ENCODE data around the gene HOXD12. TPM values are rescaled to one million over a fixed set of nuclear protein-coding genes. Genes with fewer than 3 reads are reported as not detected.

The HOXD12 gene
- total RNA-seq, 1 experiment from 2014 or later = 0.27 TPM

DNA sequence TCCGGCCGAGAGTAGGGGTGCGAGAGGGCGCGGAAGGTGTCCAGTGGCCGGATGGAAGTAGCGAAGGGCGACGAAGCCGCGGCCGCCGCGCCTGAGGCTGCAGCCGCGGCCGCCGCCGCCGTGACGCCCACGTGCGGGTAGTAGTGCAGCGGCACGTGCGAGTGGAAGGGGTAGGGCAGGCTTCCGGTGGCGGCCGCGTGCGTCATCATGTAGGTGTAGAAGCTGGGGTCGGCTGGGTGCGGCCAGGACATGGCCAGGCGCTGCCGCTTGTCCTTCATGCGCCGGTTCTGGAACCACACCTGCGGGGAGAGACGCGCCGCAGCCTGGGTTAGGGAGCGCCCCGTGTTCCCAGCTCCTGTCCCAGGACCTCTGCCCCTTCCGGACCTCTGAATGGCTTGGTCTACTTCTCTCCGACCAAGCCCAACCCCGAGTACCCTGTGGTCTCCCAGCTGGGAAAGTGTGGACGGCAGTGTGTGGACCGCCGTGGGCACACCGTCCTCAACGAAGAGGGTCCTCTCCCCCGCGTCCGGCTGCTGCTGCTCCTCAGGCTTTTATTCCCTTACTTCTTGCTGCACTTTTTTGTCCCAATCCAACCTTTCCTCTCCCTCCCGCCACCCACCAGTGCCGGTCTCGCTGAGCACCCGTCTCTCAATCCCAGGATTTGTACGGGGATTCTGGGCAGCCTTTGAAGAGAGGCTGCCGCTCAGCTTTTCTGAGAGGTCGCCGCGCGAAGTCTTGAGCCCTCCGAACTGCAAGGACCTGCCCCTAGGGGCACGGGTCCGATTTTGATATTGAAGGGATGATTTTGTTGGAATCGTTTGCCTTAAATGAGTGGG, 18.8 kb upstream of the HOXD12 start:
- BruUV-seq (replicated peaks) = no TSS peak
- ChIA-PET RAD21 (ENCODE audit: low non-redundant PET in 1 of 2, low total read pairs in 2 of 2, uncharacterized antibody in 2 of 2, unreplicated experiment in 2 of 2) (no interaction called here), CTCF (interaction anchor here (2.5 kb wide), 1 partner anchor 390 kb away, joined by 14 read pairs; no protein-coding TSS in a partner anchor), POLR2A (no interaction called here)
- Histone ChIP-seq H3K9ac (ENCODE audit: low read length) (no peak overlapping the region), H3K9me3 (ENCODE audit: control insufficient read depth in 1 of 2, insufficient read depth in 1 of 2, low read depth in 1 of 2, low read length in 2 of 2) (no peaks in the 10 kb centered on the region; a peak in 1 of 4 replicates), H2AFZ (ENCODE audit: low read depth, low read length, poor library complexity, severe bottlenecking) (no peak overlapping the region), H3K36me3 (ENCODE audit: control insufficient read depth in 1 of 2, insufficient read depth in 2 of 2, low read length in 2 of 2) (no peaks in the 10 kb centered on the region), H3K4me3 (replicated peaks in 1 of 2; ENCODE audit: low read depth in 1 of 2, low read length in 2 of 2) (no peak overlapping the region), H3K4me2 (ENCODE audit: low read length) (peak overlapping the region; percentile 51), H4K20me1 (ENCODE audit: insufficient read depth) (no peaks in the 10 kb centered on the region), H3K27me3 (ENCODE audit: insufficient read depth, low read length) (no peaks in the 10 kb centered on the region), H3K27ac (ENCODE audit: low read depth, low read length) (no peak overlapping the region; the same call in 1 of the 2 replicates), H3K79me2 (ENCODE audit: insufficient read depth, low read length) (no peaks in the 10 kb centered on the region), H3K9me2 (ENCODE audit: insufficient read depth) (no peaks in the 10 kb centered on the region), H3K4me1 (ENCODE audit: control insufficient read depth in 1 of 2, insufficient read depth in 2 of 2, low read length in 2 of 2) (no peaks in the 10 kb centered on the region)
- TF ChIP-seq, protein P1, sequence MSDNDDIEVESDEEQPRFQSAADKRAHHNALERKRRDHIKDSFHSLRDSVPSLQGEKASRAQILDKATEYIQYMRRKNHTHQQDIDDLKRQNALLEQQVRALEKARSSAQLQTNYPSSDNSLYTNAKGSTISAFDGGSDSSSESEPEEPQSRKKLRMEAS (IDR thresholded peaks at IDR 0.05) = 0 out of 2 replicates have a peak, but pooled peaks have one; percentile 35
- TF ChIP-seq ELF1 (IDR thresholded peaks at IDR 0.05; ENCODE audit: borderline replicate concordance, low read depth) = no peak
- no peak for TF ChIP-seq TCF7L2 (IDR thresholded peaks at IDR 0.05; ENCODE audit: borderline replicate concordance, extremely low read depth, insufficient read depth, insufficient read length)
- no peak for TF ChIP-seq POLR2A (IDR thresholded peaks at IDR 0.05; ENCODE audit: borderline replicate concordance, extremely low read depth, insufficient read depth, insufficient read length)
- no peak for TF ChIP-seq YY1 (IDR thresholded peaks at IDR 0.05; ENCODE audit: extremely low read depth, insufficient replicate concordance, low read depth, low read length)
- TF ChIP-seq CBX3 (IDR thresholded peaks at IDR 0.05; ENCODE audit: low read depth) = no peak
- DNase-seq (ENCODE audit: low read depth, low spot score) (no peak), ATAC-seq (no peak)
- intact Hi-C loops (cut with micrococcal nuclease) = loop anchor here (1.0 to 5.0 kb wide), 3 partner anchors 390 to 1383 kb away; no protein-coding TSS in a partner anchor

DNA sequence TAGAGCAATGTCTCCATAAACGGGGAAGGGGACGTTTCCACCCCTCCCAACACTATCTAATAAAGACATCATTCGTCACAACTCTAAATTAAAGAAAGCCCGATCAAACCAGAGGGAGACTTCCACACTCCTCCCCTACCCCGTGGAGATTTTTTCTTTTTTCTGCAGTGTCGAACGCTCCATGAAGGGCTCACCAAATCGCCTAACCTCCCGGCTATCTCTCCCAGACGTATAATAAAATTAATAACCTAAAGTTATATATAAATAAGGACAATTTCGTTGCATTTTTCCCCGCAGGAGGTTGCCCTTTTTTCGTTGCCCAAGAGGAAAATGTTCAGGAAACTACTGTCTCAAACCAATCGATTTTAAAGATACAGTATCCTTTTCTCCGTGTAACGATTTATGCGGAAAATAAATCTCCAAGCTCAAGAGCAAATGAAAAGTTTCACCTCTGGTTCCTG, 18.2 kb upstream of the HOXD12 start:
- TF ChIP-seq CBX3 (IDR thresholded peaks at IDR 0.05; ENCODE audit: low read depth) = no peak
- no peak for TF ChIP-seq EZH2 (IDR thresholded peaks at IDR 0.05)
- TF ChIP-seq, protein P2, sequence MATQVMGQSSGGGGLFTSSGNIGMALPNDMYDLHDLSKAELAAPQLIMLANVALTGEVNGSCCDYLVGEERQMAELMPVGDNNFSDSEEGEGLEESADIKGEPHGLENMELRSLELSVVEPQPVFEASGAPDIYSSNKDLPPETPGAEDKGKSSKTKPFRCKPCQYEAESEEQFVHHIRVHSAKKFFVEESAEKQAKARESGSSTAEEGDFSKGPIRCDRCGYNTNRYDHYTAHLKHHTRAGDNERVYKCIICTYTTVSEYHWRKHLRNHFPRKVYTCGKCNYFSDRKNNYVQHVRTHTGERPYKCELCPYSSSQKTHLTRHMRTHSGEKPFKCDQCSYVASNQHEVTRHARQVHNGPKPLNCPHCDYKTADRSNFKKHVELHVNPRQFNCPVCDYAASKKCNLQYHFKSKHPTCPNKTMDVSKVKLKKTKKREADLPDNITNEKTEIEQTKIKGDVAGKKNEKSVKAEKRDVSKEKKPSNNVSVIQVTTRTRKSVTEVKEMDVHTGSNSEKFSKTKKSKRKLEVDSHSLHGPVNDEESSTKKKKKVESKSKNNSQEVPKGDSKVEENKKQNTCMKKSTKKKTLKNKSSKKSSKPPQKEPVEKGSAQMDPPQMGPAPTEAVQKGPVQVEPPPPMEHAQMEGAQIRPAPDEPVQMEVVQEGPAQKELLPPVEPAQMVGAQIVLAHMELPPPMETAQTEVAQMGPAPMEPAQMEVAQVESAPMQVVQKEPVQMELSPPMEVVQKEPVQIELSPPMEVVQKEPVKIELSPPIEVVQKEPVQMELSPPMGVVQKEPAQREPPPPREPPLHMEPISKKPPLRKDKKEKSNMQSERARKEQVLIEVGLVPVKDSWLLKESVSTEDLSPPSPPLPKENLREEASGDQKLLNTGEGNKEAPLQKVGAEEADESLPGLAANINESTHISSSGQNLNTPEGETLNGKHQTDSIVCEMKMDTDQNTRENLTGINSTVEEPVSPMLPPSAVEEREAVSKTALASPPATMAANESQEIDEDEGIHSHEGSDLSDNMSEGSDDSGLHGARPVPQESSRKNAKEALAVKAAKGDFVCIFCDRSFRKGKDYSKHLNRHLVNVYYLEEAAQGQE (IDR thresholded peaks at IDR 0.05; ENCODE audit: low read depth) = no peak
- TF ChIP-seq, protein P3, sequence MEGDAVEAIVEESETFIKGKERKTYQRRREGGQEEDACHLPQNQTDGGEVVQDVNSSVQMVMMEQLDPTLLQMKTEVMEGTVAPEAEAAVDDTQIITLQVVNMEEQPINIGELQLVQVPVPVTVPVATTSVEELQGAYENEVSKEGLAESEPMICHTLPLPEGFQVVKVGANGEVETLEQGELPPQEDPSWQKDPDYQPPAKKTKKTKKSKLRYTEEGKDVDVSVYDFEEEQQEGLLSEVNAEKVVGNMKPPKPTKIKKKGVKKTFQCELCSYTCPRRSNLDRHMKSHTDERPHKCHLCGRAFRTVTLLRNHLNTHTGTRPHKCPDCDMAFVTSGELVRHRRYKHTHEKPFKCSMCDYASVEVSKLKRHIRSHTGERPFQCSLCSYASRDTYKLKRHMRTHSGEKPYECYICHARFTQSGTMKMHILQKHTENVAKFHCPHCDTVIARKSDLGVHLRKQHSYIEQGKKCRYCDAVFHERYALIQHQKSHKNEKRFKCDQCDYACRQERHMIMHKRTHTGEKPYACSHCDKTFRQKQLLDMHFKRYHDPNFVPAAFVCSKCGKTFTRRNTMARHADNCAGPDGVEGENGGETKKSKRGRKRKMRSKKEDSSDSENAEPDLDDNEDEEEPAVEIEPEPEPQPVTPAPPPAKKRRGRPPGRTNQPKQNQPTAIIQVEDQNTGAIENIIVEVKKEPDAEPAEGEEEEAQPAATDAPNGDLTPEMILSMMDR (IDR thresholded peaks at IDR 0.05 in 2 of 3, conservative IDR thresholded peaks at IDR 0.05 in 1 of 3; ENCODE audit: borderline replicate concordance in 1 of 3, insufficient read depth in 1 of 3, low read depth in 2 of 3, low read length in 2 of 3) = no peak
- TF ChIP-seq ELF1 (IDR thresholded peaks at IDR 0.05; ENCODE audit: borderline replicate concordance, low read depth) = no peak
- TF ChIP-seq, protein P1 (IDR thresholded peaks at IDR 0.05) = no peak
- TF ChIP-seq JUND (IDR thresholded peaks at IDR 0.05) = no peak
- H3K9ac ChIP-seq (ENCODE audit: low read length) = no peak overlapping the region
- H3K79me2 ChIP-seq (ENCODE audit: insufficient read depth, low read length) = no peaks in the 10 kb centered on the region
- H2AFZ ChIP-seq (ENCODE audit: low read depth, low read length, poor library complexity, severe bottlenecking) = no peak overlapping the region
- ChIA-PET CTCF (no interaction called here), POLR2A (no interaction called here), RAD21 (ENCODE audit: low non-redundant PET in 1 of 2, low total read pairs in 2 of 2, uncharacterized antibody in 2 of 2, unreplicated experiment in 2 of 2) (no interaction called here)
- no peaks in the 10 kb centered on the region for H4K20me1 ChIP-seq (ENCODE audit: insufficient read depth)
- no TSS peak for BruUV-seq (replicated peaks)
- no peak for ATAC-seq
- H3K9me2 ChIP-seq (ENCODE audit: insufficient read depth) = no peaks in the 10 kb centered on the region
- no peak overlapping the region for H3K4me2 ChIP-seq (ENCODE audit: low read length)
- no peak overlapping the region for H3K4me3 ChIP-seq (replicated peaks in 1 of 2; ENCODE audit: low read depth in 1 of 2, low read length in 2 of 2)
- H3K27ac ChIP-seq (ENCODE audit: low read depth, low read length) = no peak overlapping the region
- no peak for DNase-seq (ENCODE audit: low read depth, low spot score)
- H3K27me3 ChIP-seq (ENCODE audit: insufficient read depth, low read length) = no peaks in the 10 kb centered on the region
- no peaks in the 10 kb centered on the region for H3K4me1 ChIP-seq (ENCODE audit: control insufficient read depth in 1 of 2, insufficient read depth in 2 of 2, low read length in 2 of 2)
- no peaks in the 10 kb centered on the region; a peak in 1 of 4 replicates for H3K9me3 ChIP-seq (ENCODE audit: control insufficient read depth in 1 of 2, insufficient read depth in 1 of 2, low read depth in 1 of 2, low read length in 2 of 2)
- no peaks in the 10 kb centered on the region for H3K36me3 ChIP-seq (ENCODE audit: control insufficient read depth in 1 of 2, insufficient read depth in 2 of 2, low read length in 2 of 2)
- intact Hi-C loops (cut with micrococcal nuclease) = loop anchor here (5.0 kb wide), 1 partner anchor 1384 kb away; no protein-coding TSS in a partner anchor

Data from HCT116 (cell line).